Measurements from ENCODE around the gene PRAMEF7.
"Not testable (repeated sequence)": the region's sequence is repeated elsewhere in the genome, so short reads cannot be mapped to it uniquely, and the experiment has no call there.

DNA sequence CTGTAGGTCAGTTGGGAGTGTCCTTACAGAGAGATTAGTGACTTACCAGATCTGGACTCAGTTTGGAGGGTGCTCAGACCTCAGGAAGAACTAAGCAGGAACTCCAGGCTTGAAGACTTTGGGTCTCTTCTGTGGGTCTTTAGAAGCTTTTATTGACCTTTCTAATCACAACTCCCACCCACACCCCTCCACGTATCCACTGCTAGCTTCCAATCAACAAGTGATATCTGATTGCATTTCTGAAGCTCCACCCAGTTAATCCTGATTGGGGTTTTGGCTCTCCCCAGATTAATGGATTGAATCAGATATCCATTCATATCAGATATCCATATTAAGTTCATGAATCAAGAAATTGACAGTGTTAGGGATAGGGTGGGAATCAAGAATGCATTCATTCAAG lies 18.2 kb upstream of the PRAMEF7 start, which contains the start of gene PRAMEF10:
- not testable (repeated sequence) for TF ChIP-seq EZH2phosphoT487 (IDR thresholded peaks at IDR 0.05; ENCODE audit: borderline replicate concordance, low read depth, low read length)
- TF ChIP-seq, protein P1, sequence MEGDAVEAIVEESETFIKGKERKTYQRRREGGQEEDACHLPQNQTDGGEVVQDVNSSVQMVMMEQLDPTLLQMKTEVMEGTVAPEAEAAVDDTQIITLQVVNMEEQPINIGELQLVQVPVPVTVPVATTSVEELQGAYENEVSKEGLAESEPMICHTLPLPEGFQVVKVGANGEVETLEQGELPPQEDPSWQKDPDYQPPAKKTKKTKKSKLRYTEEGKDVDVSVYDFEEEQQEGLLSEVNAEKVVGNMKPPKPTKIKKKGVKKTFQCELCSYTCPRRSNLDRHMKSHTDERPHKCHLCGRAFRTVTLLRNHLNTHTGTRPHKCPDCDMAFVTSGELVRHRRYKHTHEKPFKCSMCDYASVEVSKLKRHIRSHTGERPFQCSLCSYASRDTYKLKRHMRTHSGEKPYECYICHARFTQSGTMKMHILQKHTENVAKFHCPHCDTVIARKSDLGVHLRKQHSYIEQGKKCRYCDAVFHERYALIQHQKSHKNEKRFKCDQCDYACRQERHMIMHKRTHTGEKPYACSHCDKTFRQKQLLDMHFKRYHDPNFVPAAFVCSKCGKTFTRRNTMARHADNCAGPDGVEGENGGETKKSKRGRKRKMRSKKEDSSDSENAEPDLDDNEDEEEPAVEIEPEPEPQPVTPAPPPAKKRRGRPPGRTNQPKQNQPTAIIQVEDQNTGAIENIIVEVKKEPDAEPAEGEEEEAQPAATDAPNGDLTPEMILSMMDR (conservative IDR thresholded peaks at IDR 0.05; ENCODE audit: low read length) = not testable (repeated sequence)

Measured in OCI-LY7 (cell line).